Endothelial cell of umbilical vein (primary cell): ENCODE data around the gene DPH6. TPM values are rescaled to one million over a fixed set of nuclear protein-coding genes. Genes with fewer than 3 reads are reported as not detected.

Source experiments
- BruUV-seq: library from RNA; stranded (reverse); fragments of 400-500 nt; replicated peaks from 2 replicates; lab custom pipeline; 2021; lab: Mats Ljungman, UMichigan
- CTCF ChIA-PET: fragments of 300-600, 350-600 bp; sonication (Branson Sonifier 250); formaldehyde crosslinking; loops from one replicate; lab custom pipeline; 2021; ENCODE audit warnings: antibody characterized with exemption, inconsistent platforms; lab: Charles Lee
- POLR2A ChIA-PET: fragments of 300-600, 350-600 bp; sonication (Branson Sonifier 250); formaldehyde crosslinking; loops from one replicate; lab custom pipeline; 2021; ENCODE audit warnings: antibody characterized with exemption, inconsistent platforms; lab: Charles Lee
- DNase-seq: peaks from one replicate; pipeline ENCODE4 v3.0.0-alpha.2; 2011; ENCODE audit warnings: low read depth, low spot score
- FAIRE-seq: peaks from 2 replicates; lab custom pipeline; 2011; peaks lifted over from hg19 to GRCh38; lab: Jason Lieb, UNC
- H2AFZ ChIP-seq: 2 replicates; pipeline ENCODE4 v1.6.0; 2012; ENCODE audit warnings: low read depth, low read length, control low read depth, inconsistent platforms
- H3K27ac ChIP-seq: 2 replicates; pipeline ENCODE4 v1.5.1; 2011; ENCODE audit warnings: low read depth, mild to moderate bottlenecking, control low read depth, low read length, moderate library complexity; ENCODE audit not compliant: insufficient read depth
- H3K27me3 ChIP-seq, 2 experiments: 2 replicates each; pipeline versions ENCODE4 v1.6.0 to v1.6.1; 2011; ENCODE audit warnings: low read length in 2 of 2, mixed read lengths in 1 of 2; ENCODE audit not compliant: control insufficient read depth in 2 of 2, insufficient read depth in 2 of 2
- H3K36me3 ChIP-seq, 2 experiments: 2 replicates in 1 of 2; 3 replicates in 1 of 2; pipeline ENCODE4 v1.5.1; 2011; ENCODE audit warnings: low read length in 2 of 2, mild to moderate bottlenecking in 1 of 2, moderate library complexity in 1 of 2; ENCODE audit not compliant: control insufficient read depth in 2 of 2, insufficient read depth in 2 of 2; ENCODE audit errors: extremely low read depth in 1 of 2
- H3K4me1 ChIP-seq: 3 replicates; pipeline ENCODE4 v1.5.1; 2011; ENCODE audit warnings: mild to moderate bottlenecking, low read length; ENCODE audit not compliant: control insufficient read depth, insufficient read depth; ENCODE audit errors: extremely low read depth
- H3K4me2 ChIP-seq: 2 replicates; pipeline ENCODE4 v1.6.1; 2011; ENCODE audit warnings: low read length, control low read depth, mixed read lengths; ENCODE audit not compliant: insufficient read depth
- H3K4me3 ChIP-seq, 3 experiments: fragments of 200-600 bp in 1 of 3; sonication (generic), shearing (Covaris generic) in 1 of 3; replicated peaks in 1 of 3; 2 replicates each; pipeline ENCODE4 v1.5.1; 2011 to 2016; ENCODE audit warnings: control low read depth in 3 of 3, low read length in 3 of 3, mild to moderate bottlenecking in 2 of 3, inconsistent platforms in 1 of 3, low read depth in 1 of 3, moderate library complexity in 1 of 3; ENCODE audit not compliant: insufficient read depth in 1 of 3
- H3K79me2 ChIP-seq: 2 replicates; pipeline ENCODE4 v1.6.0; 2012; ENCODE audit warnings: low read length, inconsistent platforms; ENCODE audit not compliant: control insufficient read depth, insufficient read depth
- H3K9ac ChIP-seq: replicated peaks from 2 replicates; pipeline ENCODE3; 2011; ENCODE audit warnings: low read length, control low read depth; ENCODE audit not compliant: insufficient read depth; ENCODE audit errors: extremely low read depth
- H3K9me1 ChIP-seq: replicated peaks from 3 replicates; pipeline ENCODE4 v1.6.0; 2011; ENCODE audit warnings: mild to moderate bottlenecking, low read length; ENCODE audit not compliant: control insufficient read depth, insufficient read depth; ENCODE audit errors: extremely low read depth
- H3K9me3 ChIP-seq: replicated peaks from 2 replicates; pipeline ENCODE4 v1.5.1; 2012; ENCODE audit warnings: low read length, inconsistent platforms; ENCODE audit not compliant: control insufficient read depth, insufficient read depth
- H4K20me1 ChIP-seq: replicated peaks from 2 replicates; pipeline ENCODE3; 2011; ENCODE audit warnings: mild to moderate bottlenecking, low read length; ENCODE audit not compliant: control insufficient read depth, insufficient read depth; ENCODE audit errors: extremely low read depth
- EZH2 ChIP-seq: IDR thresholded peaks from 2 replicates; pipeline ENCODE4 v1.6.1; 2012; ENCODE audit warnings: borderline replicate concordance, low read depth, mild to moderate bottlenecking, moderate library complexity, low read length, inconsistent platforms; ENCODE audit not compliant: severe bottlenecking
- FOS ChIP-seq: IDR thresholded peaks from 2 replicates; pipeline ENCODE4 v1.6.1; 2011; ENCODE audit warnings: mild to moderate bottlenecking, low read length, moderate library complexity, borderline replicate concordance; ENCODE audit not compliant: insufficient read depth
- GATA2 ChIP-seq: IDR thresholded peaks from 2 replicates; pipeline ENCODE4 v1.7.0; 2011; ENCODE audit warnings: low read depth, mild to moderate bottlenecking, moderate library complexity, mixed read lengths, low read length; ENCODE audit not compliant: insufficient read length, insufficient read depth
- JUN ChIP-seq: IDR thresholded peaks from 2 replicates; pipeline ENCODE4 v1.6.1; 2011; ENCODE audit warnings: borderline replicate concordance, low read depth; ENCODE audit not compliant: insufficient read length, insufficient read depth
- MYC ChIP-seq: IDR thresholded peaks from one replicate; pipeline ENCODE4 v1.6.1; 2011; ENCODE audit warnings: mild to moderate bottlenecking, low read depth, low read length
- POLR2A ChIP-seq: IDR thresholded peaks from 2 replicates; pipeline ENCODE4 v1.6.1; 2012; ENCODE audit warnings: low read depth, mild to moderate bottlenecking, control low read depth, low read length
- POLR2AphosphoS5 ChIP-seq: IDR thresholded peaks from 2 replicates; pipeline ENCODE4 v1.6.1; 2012; ENCODE audit warnings: low read depth, mild to moderate bottlenecking, control low read depth, low read length, moderate library complexity; ENCODE audit not compliant: insufficient read depth
- dilution Hi-C: fragments of 300-500 bp; cut with MboI; formaldehyde crosslinking; loops from one replicate; pipeline ENCODE4 v1.15.0; 2019; ENCODE audit warnings: low sequenced_read_pairs; ENCODE audit not compliant: extremely low pct_ligation_motif_present
- intact Hi-C: fragments of 100-400 bp; cut with micrococcal nuclease; formaldehyde crosslinking; loops from one replicate; pipeline ENCODE4 v1.10.0; 2022
- polyA plus RNA-seq, 4 experiments: library from polyadenylated mRNA; depleted of rRNA in 3 of 4; stranded (reverse) in 3 of 4; unstranded in 1 of 4; fragments of >200 nt; gene quantifications; 2 replicates each; pipeline versions ENCODE4 v1.2.1 to v1.2.3, GENCODE V29; 2011 to 2012; ENCODE audit warnings: missing spikeins in 1 of 4
- total RNA-seq: library from RNA; stranded (reverse); gene quantifications from 2 replicates; pipeline ENCODE4 v1.2.3, GENCODE V29; 2021
- TF ChIP-seq, protein P1 (sequence below), 2 donors: IDR thresholded peaks; 1 replicate in 1 of 2; 2 replicates in 1 of 2; pipeline ENCODE4 v1.5.1; 2011; ENCODE audit warnings: low read length in 2 of 2, mild to moderate bottlenecking in 2 of 2, moderate library complexity in 2 of 2, control low read depth in 1 of 2, inconsistent platforms in 1 of 2, low read depth in 1 of 2; ENCODE audit not compliant: insufficient read depth in 1 of 2; ENCODE audit errors: extremely low read depth in 1 of 2
- TF ChIP-seq, protein P2 (sequence below): IDR thresholded peaks from 2 replicates; pipeline ENCODE4 v1.6.1; 2011; ENCODE audit not compliant: insufficient read depth, insufficient read length

Gene DPH6
- total and polyA plus RNA-seq, 2 donors (not counting 3 experiments of a cell fraction or from before 2014, with no cell fraction given) = 4.6 to 10.1 TPM

DNA sequence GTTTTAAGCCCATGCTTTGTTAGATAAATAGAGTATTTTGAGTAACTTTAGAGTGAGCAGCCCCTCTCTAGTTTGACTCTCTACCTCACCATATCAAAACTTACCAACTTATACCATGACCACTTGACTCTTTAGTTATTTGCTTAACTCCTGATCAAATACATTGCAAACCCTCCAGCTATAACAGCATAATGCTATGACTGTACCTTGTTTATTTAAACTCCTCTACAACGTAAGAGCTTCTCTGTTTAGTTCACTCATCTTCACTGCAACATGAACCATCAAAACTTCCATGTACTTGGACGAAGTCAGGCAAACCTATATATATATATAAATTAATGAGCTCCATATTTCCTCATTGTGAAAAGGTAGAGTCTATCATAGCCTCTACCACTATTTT is 218.2 kb downstream of the DPH6 start:
- DNase-seq (no peak), FAIRE-seq (no peak)
- dilution Hi-C loops = no loop called here
- ChIA-PET CTCF (interaction anchor here (0.7 kb wide), 1 partner anchor 116 kb away, joined by 3 read pairs; no protein-coding TSS in a partner anchor), POLR2A (no interaction called here)
- TF ChIP-seq POLR2AphosphoS5 = no peak
- Histone ChIP-seq H3K4me3 (no peak overlapping the region), H3K36me3 (no peaks in the 10 kb centered on the region), H3K4me2 (no peak overlapping the region), H2AFZ (no peak overlapping the region), H3K79me2 (no peaks in the 10 kb centered on the region), H3K27me3 (no peaks in the 10 kb centered on the region), H3K27ac (no peak overlapping the region), H3K9me3 (no peaks in the 10 kb centered on the region), H3K4me1 (peaks cover 11% of the 10 kb centered on the region), H3K9me1 (no peaks in the 10 kb centered on the region), H3K9ac (no peak overlapping the region), H4K20me1 (no peaks in the 10 kb centered on the region)
- intact Hi-C loops = no loop called here
- no TSS peak for BruUV-seq

DNA sequence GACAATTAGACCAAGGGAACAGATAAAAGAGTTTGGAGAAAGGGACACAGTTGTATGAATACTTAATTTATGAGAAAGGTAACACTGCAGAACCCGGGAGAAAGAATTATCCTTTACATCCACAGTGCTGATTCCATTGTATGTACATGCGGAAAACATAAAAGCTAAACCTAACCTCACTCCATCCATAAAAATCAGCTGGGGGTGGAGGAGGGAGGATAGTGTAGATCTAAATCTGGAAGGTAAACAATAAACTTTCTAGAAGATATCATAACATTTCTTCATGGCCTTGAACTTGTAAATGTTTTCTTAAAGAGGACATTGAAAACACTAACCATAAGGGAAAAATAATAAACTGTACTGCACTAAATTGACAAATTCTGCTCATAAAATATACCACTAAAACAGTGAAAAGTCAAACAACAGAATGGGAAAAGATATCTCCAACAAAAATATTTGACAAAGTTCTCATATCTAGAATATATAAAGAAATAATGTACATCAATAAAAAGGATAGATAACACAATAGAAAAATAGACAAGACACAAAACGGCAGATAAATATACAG is 220.5 kb downstream of the DPH6 start:
- BruUV-seq = no TSS peak
- FAIRE-seq (no peak), DNase-seq (no peak)
- dilution Hi-C loops = no loop called here
- no peak overlapping the region for H3K9ac ChIP-seq
- no peaks in the 10 kb centered on the region for H3K9me3 ChIP-seq
- CTCF ChIA-PET = interaction anchor here (1.1 kb wide), 1 partner anchor 119 kb away, joined by 5 read pairs; no protein-coding TSS in a partner anchor
- peaks cover 4% of the 10 kb centered on the region for H3K4me1 ChIP-seq
- POLR2A ChIA-PET = no interaction called here
- no peaks in the 10 kb centered on the region for H4K20me1 ChIP-seq
- intact Hi-C loops = no loop called here
- H3K27ac ChIP-seq = no peak overlapping the region
- H3K9me1 ChIP-seq = no peaks in the 10 kb centered on the region
- no peak overlapping the region for H2AFZ ChIP-seq
- H3K79me2 ChIP-seq = no peaks in the 10 kb centered on the region
- TF ChIP-seq, protein P1, sequence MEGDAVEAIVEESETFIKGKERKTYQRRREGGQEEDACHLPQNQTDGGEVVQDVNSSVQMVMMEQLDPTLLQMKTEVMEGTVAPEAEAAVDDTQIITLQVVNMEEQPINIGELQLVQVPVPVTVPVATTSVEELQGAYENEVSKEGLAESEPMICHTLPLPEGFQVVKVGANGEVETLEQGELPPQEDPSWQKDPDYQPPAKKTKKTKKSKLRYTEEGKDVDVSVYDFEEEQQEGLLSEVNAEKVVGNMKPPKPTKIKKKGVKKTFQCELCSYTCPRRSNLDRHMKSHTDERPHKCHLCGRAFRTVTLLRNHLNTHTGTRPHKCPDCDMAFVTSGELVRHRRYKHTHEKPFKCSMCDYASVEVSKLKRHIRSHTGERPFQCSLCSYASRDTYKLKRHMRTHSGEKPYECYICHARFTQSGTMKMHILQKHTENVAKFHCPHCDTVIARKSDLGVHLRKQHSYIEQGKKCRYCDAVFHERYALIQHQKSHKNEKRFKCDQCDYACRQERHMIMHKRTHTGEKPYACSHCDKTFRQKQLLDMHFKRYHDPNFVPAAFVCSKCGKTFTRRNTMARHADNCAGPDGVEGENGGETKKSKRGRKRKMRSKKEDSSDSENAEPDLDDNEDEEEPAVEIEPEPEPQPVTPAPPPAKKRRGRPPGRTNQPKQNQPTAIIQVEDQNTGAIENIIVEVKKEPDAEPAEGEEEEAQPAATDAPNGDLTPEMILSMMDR (IDR thresholded peaks at IDR 0.05; ENCODE audit: extremely low read depth in 1 of 2, insufficient read depth in 1 of 2, low read depth in 1 of 2, low read length in 2 of 2) = no peak
- TF ChIP-seq MYC (no peak), EZH2 (no peak), POLR2A (no peak), GATA2 (no peak), JUN (no peak), POLR2AphosphoS5 (no peak), FOS (no peak)
- TF ChIP-seq, protein P2, sequence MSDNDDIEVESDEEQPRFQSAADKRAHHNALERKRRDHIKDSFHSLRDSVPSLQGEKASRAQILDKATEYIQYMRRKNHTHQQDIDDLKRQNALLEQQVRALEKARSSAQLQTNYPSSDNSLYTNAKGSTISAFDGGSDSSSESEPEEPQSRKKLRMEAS = no peak
- H3K36me3 ChIP-seq = no peaks in the 10 kb centered on the region
- no peaks in the 10 kb centered on the region for H3K27me3 ChIP-seq
- no peak overlapping the region for H3K4me2 ChIP-seq
- H3K4me3 ChIP-seq = no peak overlapping the region
